Stimulated activated CD4-positive, alpha-beta T cell treated with anti-CD3 and anti-CD28 coated beads, Interleukin-1b, Interleukin-23, amount 100 ng/mL, for 24 hours (primary cell): ENCODE measurements around the gene GNMT.

Experiments
- DNase-seq, 4 experiments: peaks; one replicate each; pipeline ENCODE4 v3.0.0-alpha.2; 2020; ENCODE audit warnings: low read depth in 4 of 4, low spot score in 1 of 4

The GNMT gene

GRCh38 chr6:43012364-43012763, 51.8 kb downstream of the GNMT start:
- no peak for DNase-seq

GRCh38 chr6:43013097-43013842, 52.7 kb downstream of the GNMT start:
- DNase-seq: peak in 1 of 4 experiments; percentile 34
